H1 (cell line): Measurements from ENCODE around the gene PITX1. TPM values are rescaled to one million over a fixed set of nuclear protein-coding genes. Genes with fewer than 3 reads are reported as not detected.

Experiments used
- CTCF ChIA-PET: fragments of 300-600 bp; sonication (Branson Sonifier 250); formaldehyde crosslinking; loops from one replicate; lab custom pipeline; 2021; ENCODE audit not compliant: partially characterized antibody; lab: Charles Lee
- POLR2A ChIA-PET: fragments of 300-600 bp; sonication (Branson Sonifier 250); formaldehyde crosslinking; loops from one replicate; lab custom pipeline; 2021; ENCODE audit warnings: inconsistent platforms; ENCODE audit not compliant: partially characterized antibody; lab: Charles Lee
- DNase-seq, 2 experiments: peaks; one replicate each; pipeline versions ENCODE4 v3.0.0 to v3.0.0-alpha.2; 2010 to 2022; ENCODE audit warnings: low spot score in 2 of 2, low read depth in 1 of 2, mixed read lengths in 1 of 2
- FAIRE-seq: peaks from 2 replicates; lab custom pipeline; 2011; peaks lifted over from hg19 to GRCh38; lab: Jason Lieb, UNC
- H2AFZ ChIP-seq: 2 replicates; pipeline ENCODE4 v1.8.1; 2012; ENCODE audit warnings: low read length, inconsistent platforms
- H2AK5ac ChIP-seq: 2 replicates; pipeline ENCODE4 v1.6.1; 2013; ENCODE audit warnings: low read depth, low read length
- H2BK120ac ChIP-seq: replicated peaks from 2 replicates; pipeline ENCODE3; 2013; ENCODE audit warnings: low read depth, low read length, inconsistent platforms
- H2BK12ac ChIP-seq: 2 replicates; pipeline ENCODE4 v1.6.1; 2013; ENCODE audit warnings: low read depth, low read length
- H2BK15ac ChIP-seq: 2 replicates; pipeline ENCODE4 v1.6.1; 2013; ENCODE audit warnings: low read length
- H2BK20ac ChIP-seq: 2 replicates; pipeline ENCODE4 v1.6.1; 2013; ENCODE audit warnings: low read length
- H2BK5ac ChIP-seq: 2 replicates; pipeline ENCODE4 v1.6.1; 2013; ENCODE audit warnings: low read depth, low read length
- H3K14ac ChIP-seq: 2 replicates; pipeline ENCODE4 v1.6.1; 2013; ENCODE audit warnings: inconsistent platforms; ENCODE audit not compliant: insufficient read length
- H3K18ac ChIP-seq: 2 replicates; pipeline ENCODE4 v1.6.1; 2013; ENCODE audit warnings: low read length; ENCODE audit errors: extremely low read depth
- H3K23ac ChIP-seq: 2 replicates; pipeline ENCODE4 v1.6.1; 2013; ENCODE audit warnings: inconsistent platforms; ENCODE audit not compliant: insufficient read length
- H3K23me2 ChIP-seq: 2 replicates; pipeline ENCODE4 v1.6.1; 2013; ENCODE audit warnings: low read depth, low read length
- H3K27ac ChIP-seq: 2 replicates; pipeline ENCODE4 v1.6.1; 2011; ENCODE audit warnings: low read depth, low read length, inconsistent platforms
- H3K27me3 ChIP-seq, 4 experiments: replicated peaks in 1 of 4; 1 replicate in 1 of 4; 2 replicates in 3 of 4; pipeline versions ENCODE4 v1.6.1 to v1.8.1; 2011 to 2013; ENCODE audit warnings: low read length in 3 of 4, mild to moderate bottlenecking in 3 of 4, inconsistent platforms in 2 of 4, mixed read lengths in 2 of 4, moderate library complexity in 1 of 4; ENCODE audit not compliant: control insufficient read depth in 3 of 4, insufficient read depth in 3 of 4; ENCODE audit errors: extremely low read depth in 1 of 4
- H3K36me3 ChIP-seq, 4 experiments: 2 replicates each; pipeline versions ENCODE4 v1.6.1 to v1.8.1; 2011 to 2013; ENCODE audit warnings: mild to moderate bottlenecking in 4 of 4, low read length in 3 of 4, moderate library complexity in 2 of 4, control low read depth in 1 of 4, inconsistent platforms in 1 of 4; ENCODE audit not compliant: insufficient read depth in 4 of 4, control insufficient read depth in 2 of 4
- H3K4ac ChIP-seq: replicated peaks from 2 replicates; pipeline ENCODE3; 2013; ENCODE audit warnings: low read length, low read depth, mixed read lengths, inconsistent platforms; ENCODE audit not compliant: insufficient read length
- H3K4me1 ChIP-seq, 4 experiments: replicated peaks in 1 of 4; 1 replicate in 1 of 4; 2 replicates in 3 of 4; pipeline versions ENCODE4 v1.6.1 to v1.8.1; 2011 to 2013; ENCODE audit warnings: low read length in 3 of 4, inconsistent platforms in 2 of 4, mixed read lengths in 1 of 4; ENCODE audit not compliant: insufficient read depth in 4 of 4, control insufficient read depth in 3 of 4
- H3K4me2 ChIP-seq, 2 experiments: 2 replicates each; pipeline versions ENCODE4 v1.6.1 to v1.8.1; 2011 to 2013; ENCODE audit warnings: low read depth in 2 of 2, low read length in 2 of 2, control low read depth in 1 of 2, inconsistent platforms in 1 of 2, mild to moderate bottlenecking in 1 of 2; ENCODE audit not compliant: insufficient read depth in 1 of 2
- H3K4me3 ChIP-seq, 4 experiments: fragments of 200-600, 300-600 bp in 1 of 4; sonication (generic), shearing (Covaris generic), sonication (Bioruptor Twin) in 1 of 4; 2 replicates each; pipeline versions ENCODE4 v1.5.1 to v1.8.1; 2011 to 2016; ENCODE audit warnings: low read length in 4 of 4, low read depth in 3 of 4, control low read depth in 2 of 4, inconsistent platforms in 2 of 4, mild to moderate bottlenecking in 2 of 4, mixed read lengths in 1 of 4, moderate library complexity in 1 of 4; ENCODE audit not compliant: insufficient read depth in 2 of 4; ENCODE audit errors: extremely low read depth in 1 of 4
- H3K56ac ChIP-seq: replicated peaks from 2 replicates; pipeline ENCODE3; 2013; ENCODE audit warnings: low read depth, mild to moderate bottlenecking, mixed read lengths, low read length, inconsistent platforms; ENCODE audit not compliant: insufficient read length
- H3K79me1 ChIP-seq: 2 replicates; pipeline ENCODE4 v1.6.1; 2013; ENCODE audit warnings: low read depth, low read length, control low read depth
- H3K79me2 ChIP-seq, 2 experiments: 2 replicates each; pipeline versions ENCODE4 v1.6.1 to v1.8.1; 2012 to 2013; ENCODE audit warnings: low read length in 2 of 2, mild to moderate bottlenecking in 2 of 2, inconsistent platforms in 1 of 2; ENCODE audit not compliant: insufficient read depth in 2 of 2, control insufficient read depth in 1 of 2
- H3K9ac ChIP-seq, 4 experiments: replicated peaks in 1 of 4; 1 replicate in 1 of 4; 2 replicates in 3 of 4; pipeline versions ENCODE4 v1.6.1 to v1.8.1; 2011 to 2013; ENCODE audit warnings: low read depth in 3 of 4, low read length in 3 of 4, control low read depth in 2 of 4, mild to moderate bottlenecking in 2 of 4, moderate library complexity in 2 of 4, inconsistent platforms in 1 of 4; ENCODE audit errors: extremely low read depth in 1 of 4
- H3K9me3 ChIP-seq, 2 experiments: 2 replicates each; pipeline versions ENCODE4 v1.6.1 to v1.8.1; 2012 to 2013; ENCODE audit warnings: mild to moderate bottlenecking in 2 of 2, moderate library complexity in 2 of 2, control low read depth in 1 of 2, inconsistent platforms in 1 of 2, low read depth in 1 of 2, low read length in 1 of 2, mixed read lengths in 1 of 2; ENCODE audit not compliant: insufficient read depth in 2 of 2
- H4K20me1 ChIP-seq, 2 experiments: replicated peaks in 1 of 2; 2 replicates each; pipeline versions ENCODE3 to v1.8.1; 2011 to 2013; ENCODE audit warnings: inconsistent platforms in 2 of 2, low read length in 2 of 2, mild to moderate bottlenecking in 1 of 2; ENCODE audit not compliant: insufficient read depth in 2 of 2, control insufficient read depth in 1 of 2
- H4K5ac ChIP-seq: 2 replicates; pipeline ENCODE4 v1.6.1; 2013; ENCODE audit warnings: low read length, low read depth, mixed read lengths, inconsistent platforms; ENCODE audit not compliant: insufficient read length
- H4K8ac ChIP-seq: 2 replicates; pipeline ENCODE4 v1.8.0; 2013; ENCODE audit warnings: mild to moderate bottlenecking, moderate library complexity, low read length, inconsistent platforms; ENCODE audit not compliant: insufficient read depth; ENCODE audit errors: extremely low read depth
- H4K91ac ChIP-seq: replicated peaks from 2 replicates; pipeline ENCODE3; 2013; ENCODE audit warnings: low read length, mixed read lengths, inconsistent platforms; ENCODE audit not compliant: insufficient read length
- CREB1 ChIP-seq: IDR thresholded peaks from 2 replicates; pipeline ENCODE4 v1.6.1; 2012; ENCODE audit warnings: inconsistent platforms
- CTBP2 ChIP-seq: IDR thresholded peaks from 2 replicates; pipeline ENCODE4 v1.7.0; 2011; ENCODE audit warnings: borderline replicate concordance, mild to moderate bottlenecking, moderate library complexity, mixed read lengths, low read length; ENCODE audit not compliant: insufficient read depth, insufficient read length
- EGR1 ChIP-seq: IDR thresholded peaks from 2 replicates; pipeline ENCODE4 v1.6.1; 2011; ENCODE audit warnings: low read depth, low read length, borderline replicate concordance
- RNF2 ChIP-seq: fragments of 200-900, 300-1000 bp; sonication (generic); IDR thresholded peaks from 2 replicates; pipeline ENCODE4 v1.7.1; 2016; ENCODE audit warnings: borderline replicate concordance, low read depth, mild to moderate bottlenecking, antibody characterized with exemption, low read length; ENCODE audit not compliant: poor library complexity, severe bottlenecking; ENCODE audit errors: missing control alignments
- SAP30 ChIP-seq: fragments of 300-600 bp; sonication (generic); IDR thresholded peaks from 2 replicates; pipeline ENCODE4 v1.7.1; 2012; ENCODE audit warnings: low read length, moderate library complexity, mild to moderate bottlenecking, inconsistent platforms; ENCODE audit not compliant: insufficient read depth, insufficient replicate concordance
- SIX5 ChIP-seq: IDR thresholded peaks from 2 replicates; pipeline ENCODE4 v1.6.1; 2011; ENCODE audit warnings: mild to moderate bottlenecking, low read depth, low read length
- TBP ChIP-seq: IDR thresholded peaks from 2 replicates; pipeline ENCODE4 v1.6.1; 2011; ENCODE audit warnings: low read depth, low read length, improper control_type of control experiment
- TEAD4 ChIP-seq: IDR thresholded peaks from 2 replicates; pipeline ENCODE4 v1.6.1; 2012; ENCODE audit warnings: low read depth, low read length, inconsistent platforms, mixed read lengths
- WGBS, 2 experiments: shearing (Covaris generic) in 1 of 2; methylation state at CpG; one replicate each; pipeline versions ENCODE4 v1.1.6 to v1.1.7; 2013 to 2015; ENCODE audit warnings: low lambda C conversion rate in 2 of 2, mixed read lengths in 2 of 2, inconsistent platforms in 1 of 2, low coverage in 1 of 2, missing lambda C conversion rate in 1 of 2; ENCODE audit not compliant: insufficient replicate concordance in 2 of 2, insufficient coverage in 1 of 2, insufficient read length in 1 of 2; ENCODE audit errors: extremely low coverage in 1 of 2, missing lambda C conversion rate in 1 of 2; 5-methylcytosine and 5-hydroxymethylcytosine counted together
- polyA plus RNA-seq, 7 experiments: library from polyadenylated mRNA; depleted of rRNA in 3 of 7; stranded (reverse) in 5 of 7; unstranded in 2 of 7; fragments of >200 nt in 5 of 7; fragments of 200-250 nt in 2 of 7; gene quantifications; 1 replicate in 5 of 7; 2 replicates in 1 of 7; 4 replicates in 1 of 7; pipeline versions ENCODE4 v1.2.1 to v1.2.3, GENCODE V29; 2011 to 2013; ENCODE audit warnings: missing spikeins in 2 of 7, mixed read lengths in 2 of 7
- total RNA-seq: library from RNA; stranded (reverse); fragmentation: NEBNext Ultra II Directional; extraction: Animal tissue kit (Norgen Biotek cat#: 25700); gene quantifications from 2 replicates; pipeline ENCODE4 v1.2.1, GENCODE V29; 2021

The PITX1 gene
- total and polyA plus RNA-seq, 2 of the 8 experiments (the other 6 are each of a cell fraction or from before 2014, with no cell fraction given): 0.03 TPM; not detected in 1

- no peak for FAIRE-seq
- TF ChIP-seq TBP (no peak), SIX5 (no peak), EGR1 (no peak), CTBP2 (no peak), TEAD4 (no peak), CREB1 (no peak), SAP30 (no peak), RNF2 (no peak)
- H2BK20ac ChIP-seq: no peak overlapping the region
- no peak overlapping the region for H3K9ac ChIP-seq
- no peaks in the 10 kb centered on the region for H3K79me1 ChIP-seq
- H3K27me3 ChIP-seq: no peaks in the 10 kb centered on the region; a peak in 1 of 7 replicates
- H3K36me3 ChIP-seq: no peaks in the 10 kb centered on the region
- no peak for DNase-seq
- no peaks in the 10 kb centered on the region for H4K20me1 ChIP-seq
- no peak overlapping the region for H4K91ac ChIP-seq
- H3K9me3 ChIP-seq: no peaks in the 10 kb centered on the region
- H3K4me1 ChIP-seq: no peaks in the 10 kb centered on the region
- H3K79me2 ChIP-seq: no peaks in the 10 kb centered on the region
- H3K23me2 ChIP-seq: no peaks in the 10 kb centered on the region
- no peak overlapping the region for H3K56ac ChIP-seq
- no peak overlapping the region for H3K27ac ChIP-seq
- H3K23ac ChIP-seq: no peak overlapping the region
- H4K8ac ChIP-seq: no peak overlapping the region
- H3K4ac ChIP-seq: no peak overlapping the region
- H4K5ac ChIP-seq: no peak overlapping the region
- H3K4me2 ChIP-seq: no peak overlapping the region
- H3K18ac ChIP-seq: no peak overlapping the region
- no peak overlapping the region for H3K14ac ChIP-seq
- no peak overlapping the region for H2AK5ac ChIP-seq
- no peak overlapping the region for H2BK15ac ChIP-seq
- POLR2A ChIA-PET: no interaction called here
- no peak overlapping the region for H2BK12ac ChIP-seq
- 91% methylated on average over 8 of the region's 8 CpGs; no CpG with 5 or more reads in 1 of the 2 experiments for WGBS, 2 experiments
- H2AFZ ChIP-seq: no peak overlapping the region
- H2BK5ac ChIP-seq: no peak overlapping the region
- no peak overlapping the region for H3K4me3 ChIP-seq
- CTCF ChIA-PET: interaction anchor here (0.7 to 2.2 kb wide), 2 partner anchors 78 to 132 kb away, joined by 3 to 9 read pairs; no protein-coding TSS in a partner anchor
- no peak overlapping the region for H2BK120ac ChIP-seq
Measured at GRCh38 chr5:134995850-134996402, 38.1 kb downstream of the PITX1 start.
